ENCODE measurements around the gene C22orf39.

Gene C22orf39

DNA sequence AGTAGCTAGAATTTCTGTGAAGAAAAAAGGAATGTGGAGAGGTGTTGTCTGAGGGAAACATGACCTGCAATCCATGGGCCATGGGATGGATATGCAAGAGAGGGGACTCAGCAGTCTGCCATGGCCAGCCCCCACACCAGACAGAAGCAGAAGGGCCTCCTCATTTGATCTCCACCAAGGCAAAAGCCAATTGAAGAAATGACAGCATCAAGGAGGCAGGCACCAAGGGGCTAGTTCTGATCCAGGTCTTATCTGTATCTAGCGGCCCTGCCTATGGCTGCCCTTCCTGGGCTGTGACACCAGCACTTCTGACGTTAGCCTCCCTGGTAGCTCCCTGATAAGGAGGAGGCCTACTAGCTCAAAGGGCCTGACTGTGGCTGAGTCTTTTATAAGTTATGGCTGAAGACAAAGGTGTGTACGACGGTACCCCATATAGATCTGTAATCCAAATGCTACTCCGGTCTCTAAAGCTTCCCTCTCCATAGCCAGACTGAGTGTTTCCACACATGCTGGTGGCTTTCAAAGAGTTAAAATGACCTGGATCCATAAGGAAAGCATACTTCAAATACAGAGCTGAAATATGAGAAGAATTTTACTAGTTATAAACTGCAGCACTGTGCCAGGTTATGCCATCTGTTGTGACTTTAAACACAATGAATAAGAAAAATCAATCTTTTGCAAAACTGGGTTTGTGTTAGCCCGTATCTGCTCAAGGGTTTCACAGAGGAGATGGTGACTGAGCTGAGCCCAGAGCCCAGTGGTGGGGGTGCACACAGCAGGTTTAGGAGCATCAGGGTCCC is 50.4 kb downstream of the C22orf39 start:
- no peak for DNase-seq

DNA sequence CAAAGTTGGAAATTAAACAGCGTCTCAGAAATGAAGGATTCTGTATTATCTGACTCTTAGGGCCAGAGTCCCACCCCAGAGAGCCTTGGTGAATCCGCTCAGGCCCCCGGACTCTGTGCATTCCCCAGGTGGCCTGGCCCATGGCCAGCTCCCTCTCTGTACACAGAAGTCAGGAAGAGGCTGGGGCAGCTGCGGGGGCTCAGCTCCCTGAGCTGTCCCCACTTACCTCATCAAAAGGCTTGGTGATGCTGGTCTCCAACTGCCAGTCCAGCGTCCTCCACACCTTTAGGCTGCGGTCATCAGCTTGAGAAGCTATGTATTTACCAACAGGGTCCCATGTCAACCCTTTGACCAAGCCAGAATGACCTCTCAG is 51.0 kb downstream of the C22orf39 start:
- DNase-seq = no peak

DNA sequence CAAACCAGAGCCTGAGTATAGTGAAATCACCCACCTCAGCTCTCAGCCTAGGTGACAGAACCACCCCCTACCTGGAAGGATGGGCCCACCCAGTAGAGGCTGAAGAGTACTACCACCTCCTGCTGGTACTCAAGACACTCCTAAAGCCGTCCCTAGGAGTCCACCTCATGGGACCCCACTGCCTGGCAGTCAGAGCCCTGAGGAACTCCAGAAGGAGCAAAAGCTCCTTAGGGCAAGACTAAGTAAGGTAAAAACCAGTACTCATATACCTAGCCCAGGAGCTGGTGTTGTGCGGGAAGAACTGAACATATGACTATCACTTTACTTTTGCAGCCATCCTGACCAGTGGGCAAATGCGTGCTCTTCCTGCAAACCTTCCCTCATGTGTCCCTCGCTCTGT is 52.2 kb downstream of the C22orf39 start:
- DNase-seq = no peak

DNA sequence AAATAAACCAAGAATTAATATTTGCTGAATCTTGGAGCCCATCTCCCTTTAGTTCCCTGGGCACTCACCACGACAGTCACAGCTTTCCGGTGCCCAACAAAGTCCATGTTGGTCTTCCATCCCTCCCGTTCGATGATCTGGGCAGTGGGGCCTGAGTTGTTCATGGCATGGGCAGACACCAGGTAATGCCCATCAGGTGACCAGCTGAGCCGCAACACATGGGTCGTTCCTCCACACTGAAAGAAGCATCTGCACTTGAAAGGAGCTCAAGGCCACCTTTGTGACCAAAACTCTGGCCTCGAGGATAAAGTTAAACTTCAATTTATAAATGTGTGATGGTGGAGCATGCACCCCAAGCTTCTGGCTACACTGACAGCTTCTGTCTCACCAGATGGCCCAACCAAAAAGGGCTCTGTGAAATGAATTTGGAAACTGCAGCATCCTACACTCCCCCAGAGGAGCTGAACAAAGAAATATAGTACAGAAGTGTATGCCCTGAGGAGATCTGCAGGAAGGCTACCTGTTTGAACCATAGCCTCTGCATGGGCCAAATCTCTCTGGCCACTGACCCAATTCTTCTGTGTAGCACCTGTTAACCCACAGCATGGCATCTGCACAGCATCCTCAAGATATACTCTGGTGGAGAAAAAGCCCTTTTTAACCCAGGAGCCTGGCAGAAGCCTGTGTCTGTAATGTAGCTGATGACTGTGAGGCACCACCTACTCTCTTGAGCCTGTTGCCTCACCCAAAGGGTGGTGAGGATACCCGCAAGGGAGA is 53.0 kb downstream of the C22orf39 start:
- DNase-seq = no peak

DNA sequence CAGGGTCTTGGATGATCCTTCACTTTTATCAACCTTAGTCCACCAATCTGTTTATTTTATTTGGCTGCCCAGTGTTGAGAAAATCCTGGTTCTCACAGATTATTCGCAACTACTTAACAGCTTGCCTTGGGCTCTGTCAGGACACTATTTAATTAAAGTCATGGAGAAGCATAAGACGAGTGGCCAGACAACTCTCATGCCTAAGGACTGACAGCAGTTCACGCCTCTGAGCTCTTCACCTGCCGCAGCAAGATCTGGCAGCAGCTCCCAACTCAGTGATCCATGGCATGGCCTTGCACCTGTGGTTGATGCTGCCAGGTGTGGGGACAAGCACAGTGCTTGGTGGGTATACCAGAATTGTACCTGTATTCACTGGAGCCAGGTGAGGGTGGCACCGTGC is 53.8 kb downstream of the C22orf39 start:
- DNase-seq = no peak

All from CD4-positive, alpha-beta T cell treated with Interleukin-4 for 1 hour (primary cell).